GM19438 (cell line): Measurements from ENCODE around the gene SGMS1.
"Not testable (repeated sequence)": the region's sequence is repeated elsewhere in the genome, so short reads cannot be mapped to it uniquely, and the experiment has no call there.

ENCODE experiments used
- ATAC-seq: cut with Tn5 transposase; IDR thresholded peaks from one replicate; pipeline ENCODE4 v1.9.1; 2021; ENCODE audit warnings: low read depth; ENCODE audit not compliant: unreplicated experiment

Gene SGMS1

DNA sequence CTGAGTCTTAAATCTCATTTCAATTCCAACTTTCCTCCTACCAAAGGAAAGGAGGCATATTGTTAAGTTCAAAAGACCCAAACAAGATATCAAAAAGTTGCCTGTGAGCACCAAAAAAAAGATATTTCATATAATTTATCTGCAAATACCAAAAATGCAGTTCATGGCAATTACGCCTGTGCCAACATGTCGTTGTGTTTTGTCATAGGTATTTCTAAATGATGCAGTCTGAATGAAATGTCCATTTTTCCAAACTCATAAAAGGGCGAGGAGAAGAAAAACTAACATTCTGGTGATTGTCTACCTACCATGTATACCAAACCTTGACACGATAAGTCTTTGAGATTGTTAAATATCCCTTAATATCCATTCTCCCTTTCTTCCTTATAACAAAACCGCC lies 109.8 kb downstream of the SGMS1 start:
- no peak for ATAC-seq

DNA sequence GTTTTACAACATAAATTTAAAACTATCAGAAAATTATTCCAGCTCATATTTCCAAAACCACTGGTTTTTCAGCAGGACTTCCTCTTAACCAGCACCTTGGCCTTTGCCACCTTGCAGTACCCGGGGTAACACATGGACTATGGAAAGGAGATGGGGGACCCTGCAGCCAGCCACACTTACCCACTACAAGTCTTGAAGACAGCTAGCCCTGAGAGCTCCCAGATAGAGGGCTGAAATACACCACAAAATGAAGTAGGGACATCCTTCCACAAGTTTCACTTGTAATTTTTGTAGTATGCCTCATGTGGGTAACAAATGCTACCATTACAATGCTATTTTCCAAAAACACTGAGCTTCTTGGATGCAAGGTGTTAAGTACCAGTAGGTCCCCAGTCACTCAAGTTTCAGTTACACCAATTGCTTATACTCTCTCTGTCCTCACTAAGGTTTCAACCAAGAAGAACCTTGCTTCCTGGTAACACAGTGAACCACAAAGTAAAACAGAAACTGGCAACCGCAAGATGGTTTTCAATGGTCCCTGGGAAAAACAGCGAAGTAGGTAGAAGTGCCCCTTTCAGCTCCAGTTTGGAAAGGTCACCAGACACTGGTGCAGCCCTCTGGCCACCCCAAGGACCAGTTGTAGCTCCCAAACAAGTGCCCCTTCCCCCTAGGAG lies 110.9 kb downstream of the SGMS1 start:
- peak; percentile 36 for ATAC-seq

DNA sequence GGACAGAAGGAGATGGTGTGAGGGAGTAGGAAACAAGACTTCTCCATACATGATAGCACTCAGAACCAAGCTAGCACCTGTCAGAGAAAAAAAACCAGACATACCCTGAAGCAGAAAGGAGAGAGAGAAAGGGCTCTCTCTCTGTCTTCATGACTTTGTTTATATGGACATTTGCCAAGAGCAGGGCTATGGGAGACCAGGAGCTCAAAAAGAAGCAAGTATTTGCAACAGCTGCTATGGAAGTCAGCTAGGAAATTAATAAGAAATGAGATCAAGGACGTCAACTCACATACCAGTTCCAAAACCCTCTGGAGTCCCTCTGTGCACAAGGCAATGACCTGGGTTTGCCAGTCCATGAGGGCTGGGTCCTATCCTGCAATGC lies 111.6 kb downstream of the SGMS1 start:
- ATAC-seq, result no peak

DNA sequence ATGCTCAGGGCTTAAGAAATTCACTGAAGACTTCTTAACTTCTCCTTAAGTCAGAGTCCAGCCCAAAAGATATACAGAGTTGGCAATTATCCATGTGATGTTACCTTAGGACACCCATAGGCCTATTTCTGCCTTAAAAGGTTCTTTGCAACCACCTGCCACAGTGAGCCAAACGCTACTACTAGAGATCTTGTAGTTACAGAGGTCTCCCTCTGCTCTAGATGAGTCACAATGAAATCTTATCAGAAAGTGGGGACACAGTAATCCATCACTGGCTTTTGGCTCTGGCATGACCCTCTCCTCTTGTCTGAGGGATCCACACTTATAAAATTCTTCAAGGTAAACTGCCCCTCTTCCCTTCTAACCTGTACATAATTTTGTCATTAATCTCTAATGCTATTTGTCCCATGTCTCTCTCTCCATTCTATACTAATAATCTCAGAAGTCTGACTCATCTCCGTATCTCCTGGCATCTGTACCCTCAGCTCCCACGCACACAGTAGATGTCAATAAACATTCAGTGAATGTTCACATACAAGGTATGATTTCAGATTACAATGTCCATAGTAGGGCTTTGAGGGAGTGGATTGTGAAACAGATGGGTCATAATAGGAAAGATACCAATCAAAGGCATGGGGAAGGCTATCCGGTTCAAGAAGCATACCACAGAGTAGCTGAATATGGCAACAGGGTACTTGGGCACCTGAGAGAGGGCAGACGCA lies 112.1 kb downstream of the SGMS1 start:
- no peak for ATAC-seq

DNA sequence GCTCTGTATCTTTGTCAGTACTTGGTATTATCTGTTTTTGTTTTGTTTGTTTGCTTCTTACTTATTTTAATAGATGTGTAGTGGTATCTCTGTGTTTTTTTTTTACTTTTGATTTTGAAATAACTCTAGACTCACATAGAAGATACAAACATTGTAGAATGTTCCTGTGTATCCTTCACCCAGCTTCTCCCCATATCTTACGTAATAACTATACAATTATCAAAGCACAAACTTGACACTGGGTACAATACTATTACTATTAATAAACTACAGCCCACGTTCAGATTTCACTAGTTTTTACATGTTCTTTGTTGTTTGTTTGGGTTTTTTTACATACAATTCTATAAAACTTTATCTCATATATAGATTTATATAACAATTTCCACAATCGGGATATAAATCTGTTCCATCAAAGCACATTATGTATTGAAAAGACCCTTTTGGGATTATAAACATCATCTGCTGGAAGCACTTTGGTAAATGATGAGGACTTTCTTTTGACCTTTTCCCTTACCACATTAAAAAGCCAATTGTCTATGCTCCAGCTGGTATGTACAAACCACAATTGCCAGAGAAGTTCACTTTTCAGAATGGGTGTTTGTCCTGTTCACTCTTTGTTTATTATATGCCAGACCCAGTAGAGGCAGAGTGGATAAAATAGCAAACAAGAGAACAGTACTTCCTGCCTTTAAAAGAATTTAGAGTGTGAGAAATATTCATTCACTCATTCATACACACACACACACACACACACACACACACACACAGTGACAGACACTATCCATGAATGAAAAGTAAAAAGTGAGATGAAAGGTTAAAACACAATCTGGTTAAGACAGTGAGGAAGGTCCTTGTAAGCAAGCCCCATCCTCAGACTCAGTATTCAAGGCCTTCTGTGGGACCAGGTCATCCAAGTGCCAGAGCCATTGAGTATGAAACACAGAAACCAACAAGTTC lies 113.0 kb downstream of the SGMS1 start:
- ATAC-seq, result no peak

DNA sequence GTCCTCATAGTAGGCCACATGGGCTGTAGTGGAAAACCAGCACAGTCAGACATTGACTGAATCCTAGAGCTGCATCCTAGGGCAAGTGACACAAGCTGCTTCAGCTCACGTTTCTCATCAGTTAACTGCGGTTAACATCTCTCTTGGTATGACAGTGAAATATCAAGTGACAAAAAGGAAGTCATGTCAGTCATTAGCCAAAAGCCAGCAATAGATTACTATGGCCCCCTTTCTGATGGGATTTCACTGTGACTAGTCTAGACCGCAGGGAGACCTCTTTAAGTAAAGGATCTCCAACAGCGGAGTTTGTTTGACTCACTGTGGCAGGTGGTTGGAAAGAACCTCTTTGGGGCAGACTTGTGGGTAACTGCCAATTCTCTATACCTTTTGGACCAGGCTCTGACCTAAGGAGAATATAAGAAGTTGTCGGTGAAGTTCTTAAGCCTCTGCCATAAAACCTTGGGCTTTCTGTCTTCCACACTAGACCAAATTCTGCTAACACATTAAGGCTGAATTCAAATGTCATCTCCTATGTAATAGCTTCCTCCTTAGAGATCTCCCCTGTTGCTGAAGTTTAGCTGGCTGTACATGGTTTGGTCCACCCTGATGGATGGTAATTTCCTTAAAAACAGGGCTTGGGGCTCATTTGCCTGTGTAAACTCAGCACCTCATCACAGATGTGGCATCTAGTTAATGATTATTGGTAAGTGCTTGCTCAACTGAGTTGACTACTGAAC lies 115.3 kb downstream of the SGMS1 start:
- ATAC-seq, result peak; percentile 65

DNA sequence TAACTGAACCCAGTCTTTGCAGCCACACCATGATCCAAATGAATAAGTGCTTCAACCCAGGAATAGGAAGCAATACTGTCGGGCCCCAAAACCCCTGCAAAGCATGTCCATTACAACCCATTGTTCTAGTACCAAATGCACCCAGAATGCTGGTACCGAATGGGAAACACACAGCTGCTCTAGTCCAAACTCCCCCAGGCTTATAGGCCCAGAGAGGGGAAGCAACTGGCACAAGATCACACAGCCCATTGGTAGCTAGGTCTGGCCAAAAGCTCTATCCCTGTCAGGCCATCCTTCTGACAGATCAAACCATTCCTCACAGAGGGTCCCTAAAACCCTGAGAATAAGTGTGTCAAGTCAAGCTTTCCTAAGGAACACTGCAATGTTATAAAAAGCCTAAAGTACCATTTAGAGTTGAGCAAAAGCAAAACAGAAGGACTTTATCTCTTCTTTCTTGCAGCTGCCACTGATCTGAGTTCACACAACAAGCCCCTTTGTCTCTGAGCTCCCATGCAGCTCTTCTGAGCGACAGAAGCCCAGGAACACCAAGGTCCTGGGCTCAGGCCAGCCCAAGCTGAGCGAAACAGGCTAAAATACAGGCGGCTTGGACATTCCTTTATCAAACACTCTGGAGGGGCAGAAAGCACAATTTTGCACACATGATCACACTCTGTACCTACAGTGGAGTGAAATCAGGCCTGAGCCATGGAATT lies 116.7 kb downstream of the SGMS1 start:
- ATAC-seq, result no peak

DNA sequence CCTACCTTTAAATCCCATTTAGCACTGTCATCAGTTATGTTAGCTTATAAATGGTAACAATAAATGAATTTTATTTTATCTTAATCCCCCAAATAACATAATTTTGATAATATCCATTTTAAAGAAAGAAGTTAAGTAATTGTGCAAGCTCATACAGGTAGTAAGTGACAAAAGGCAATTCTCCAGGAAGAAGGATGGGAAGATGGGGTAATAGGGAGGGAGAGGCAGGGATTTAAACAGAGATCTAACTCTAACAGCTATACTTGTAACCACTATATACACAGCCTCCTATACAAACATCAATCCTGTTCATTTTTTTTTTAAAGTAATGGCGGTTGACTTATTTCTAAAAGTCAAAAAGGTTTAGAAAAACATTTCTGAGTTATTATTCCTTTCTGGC lies 119.4 kb downstream of the SGMS1 start:
- no peak for ATAC-seq

DNA sequence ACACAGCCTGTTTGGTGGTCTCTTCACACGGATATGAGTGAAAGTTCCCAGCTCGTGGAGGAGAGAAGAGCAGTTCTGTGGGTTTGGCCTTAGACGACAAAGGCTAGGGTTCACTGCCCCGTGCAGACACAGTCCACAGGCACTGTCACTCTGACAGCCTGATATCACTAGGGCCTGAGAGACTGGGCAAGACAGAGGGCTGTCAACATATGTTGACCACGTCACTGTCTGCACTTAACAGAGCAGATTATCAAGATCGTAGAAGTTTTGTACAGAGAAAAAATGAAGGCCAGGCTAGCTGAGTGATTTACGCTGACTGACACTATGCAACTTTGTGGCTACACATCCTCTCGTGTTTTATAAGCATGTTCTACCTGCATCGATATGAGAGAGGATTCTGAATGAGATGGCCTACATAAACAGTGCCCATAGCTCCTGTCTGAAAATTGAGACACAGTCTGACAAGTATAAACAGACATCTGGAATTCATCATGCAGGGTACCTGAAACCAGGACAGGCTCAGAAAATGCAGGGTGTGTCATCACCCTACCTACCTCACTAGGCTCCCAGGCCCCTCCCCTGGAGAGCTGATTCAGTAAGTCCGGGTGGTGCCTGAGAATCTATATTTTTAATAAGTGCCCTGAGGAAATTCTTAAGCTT lies 120.0 kb downstream of the SGMS1 start:
- ATAC-seq, result no peak

DNA sequence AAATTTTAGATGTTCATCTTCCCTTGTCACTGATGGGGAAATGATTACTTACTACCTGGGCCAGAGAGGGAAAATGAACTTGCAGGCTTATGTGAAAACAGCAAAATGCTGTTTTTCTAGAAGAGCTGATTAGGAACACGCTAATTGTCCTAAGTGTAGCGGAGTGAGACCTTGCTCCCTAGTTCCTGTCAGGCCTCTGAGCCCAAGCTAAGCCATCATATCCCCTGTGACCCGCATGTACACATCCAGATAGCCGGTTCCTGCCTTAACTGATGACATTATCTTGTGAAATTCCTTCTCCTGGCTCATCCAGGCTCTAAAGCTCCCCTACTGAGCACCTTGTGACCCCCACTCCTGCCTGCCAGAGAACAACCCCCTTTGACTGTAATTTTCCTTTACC lies 120.6 kb downstream of the SGMS1 start:
- ATAC-seq, result not testable (repeated sequence)

DNA sequence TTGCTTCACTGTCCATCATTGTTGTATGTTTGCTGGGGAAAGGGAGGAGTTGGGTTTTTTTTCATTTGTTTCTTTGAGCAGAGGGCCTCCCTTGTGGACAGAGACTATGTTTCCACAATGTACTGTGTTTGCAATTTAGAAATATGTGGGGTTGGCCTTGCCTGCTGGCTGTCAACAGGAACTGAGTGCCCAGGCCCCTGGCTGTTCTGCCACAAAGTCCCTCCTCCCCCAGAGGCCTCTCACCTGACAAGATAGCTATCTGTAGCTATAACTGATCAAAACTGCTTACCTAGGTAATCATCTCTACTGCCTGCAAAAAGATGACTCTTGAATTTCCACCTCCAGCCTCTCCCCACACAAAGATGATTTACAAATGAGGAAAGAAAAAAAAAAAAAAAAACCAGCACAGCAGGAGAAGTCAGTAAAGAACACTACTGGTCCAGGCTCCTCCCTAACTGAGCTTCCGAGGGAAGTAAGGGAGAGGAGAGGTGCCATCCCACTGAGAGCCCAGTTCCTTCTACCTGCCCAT lies 121.8 kb downstream of the SGMS1 start:
- peak; percentile 42 for ATAC-seq

DNA sequence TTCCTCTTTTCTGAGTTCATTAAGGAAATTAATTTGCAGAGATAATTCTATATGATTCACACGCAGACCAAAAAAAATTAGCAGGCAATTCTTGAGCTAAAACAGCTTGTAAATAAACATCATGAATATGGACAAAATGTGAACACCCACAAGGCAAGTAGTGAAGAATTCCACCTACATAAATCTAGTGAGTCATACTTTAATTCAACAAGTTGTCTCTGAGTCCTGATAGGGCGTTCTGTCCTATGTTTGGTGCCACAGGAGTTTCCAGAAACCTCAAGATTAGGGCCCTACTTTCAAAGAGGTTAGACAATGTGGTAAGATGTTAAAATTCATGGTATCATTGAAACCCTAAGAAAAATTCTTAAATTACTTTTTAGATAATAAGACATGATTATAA lies 122.3 kb downstream of the SGMS1 start:
- ATAC-seq, result no peak

DNA sequence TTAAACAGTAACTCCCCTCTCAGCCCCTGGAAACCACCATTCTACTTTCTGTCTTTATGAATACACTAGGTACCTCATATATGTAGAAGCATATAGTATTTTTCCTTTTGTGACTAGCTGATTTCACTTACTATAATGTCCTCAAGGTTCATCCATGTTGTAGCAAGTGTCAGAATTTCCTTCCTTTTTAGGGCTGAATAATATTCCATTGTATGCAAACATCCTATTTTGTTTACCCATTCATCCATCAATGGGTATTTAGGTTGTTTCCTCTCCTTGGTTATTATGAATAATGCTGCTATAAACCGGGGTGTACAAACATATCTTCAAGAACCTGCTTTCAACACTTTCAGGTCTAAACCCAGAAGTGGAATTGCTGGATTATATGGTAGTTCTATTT lies 125.3 kb downstream of the SGMS1 start:
- ATAC-seq, result no peak

DNA sequence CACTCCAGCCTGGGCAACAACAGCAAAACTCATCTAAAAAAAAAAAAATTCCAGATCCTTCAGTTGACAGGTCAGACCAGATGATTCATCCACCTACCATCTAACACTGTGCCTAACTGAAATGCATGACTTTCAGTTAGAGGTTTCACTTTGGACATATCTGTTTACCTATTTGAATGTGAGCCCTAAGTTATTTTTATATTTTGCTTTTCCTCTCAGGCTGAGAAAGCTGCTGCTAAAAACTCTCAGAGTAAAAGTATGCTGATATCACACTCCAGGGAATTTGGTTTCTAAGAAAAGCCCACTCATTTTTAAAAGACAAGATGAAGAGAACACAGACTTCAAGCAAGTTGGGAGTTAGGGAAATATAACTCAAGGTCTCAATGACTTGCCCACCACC lies 126.0 kb downstream of the SGMS1 start:
- peak; percentile 89 for ATAC-seq

DNA sequence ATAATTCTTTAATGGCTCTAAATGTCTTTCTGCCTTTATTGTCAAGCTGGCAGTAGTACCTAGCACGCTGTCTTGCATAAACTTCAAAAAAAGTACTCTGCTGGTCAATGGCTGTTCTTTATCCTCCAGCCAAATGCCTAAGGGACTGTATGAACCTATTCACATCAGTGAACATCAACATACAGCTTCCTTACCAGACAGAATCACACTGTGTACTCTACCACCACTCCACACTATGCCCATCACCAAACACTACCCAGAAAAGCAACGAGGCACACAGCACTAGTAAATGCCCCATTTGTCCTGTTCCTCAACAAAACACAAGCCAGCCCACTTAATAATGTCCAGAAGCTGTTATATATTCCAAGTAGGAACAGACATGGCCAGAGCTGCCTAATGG lies 127.5 kb downstream of the SGMS1 start:
- no peak for ATAC-seq

DNA sequence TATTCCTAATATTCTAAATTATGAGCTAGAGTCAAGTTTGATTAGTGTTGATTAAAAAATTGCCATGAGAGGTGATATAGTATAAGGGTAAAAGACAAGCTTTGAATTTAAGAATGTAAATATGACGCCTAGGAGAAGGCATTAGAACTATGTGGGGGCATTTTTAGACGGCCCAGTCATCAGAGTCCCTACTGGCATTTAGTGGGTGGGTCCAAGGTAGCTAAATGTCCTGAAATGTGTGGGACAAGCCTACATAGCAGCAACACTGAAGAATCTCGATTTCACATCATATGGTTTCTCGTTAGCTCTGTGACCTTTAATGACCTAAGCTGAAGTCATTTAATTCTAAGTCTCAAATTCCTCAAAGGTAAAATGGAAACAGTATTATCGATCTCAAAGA lies 133.5 kb downstream of the SGMS1 start:
- no peak for ATAC-seq

DNA sequence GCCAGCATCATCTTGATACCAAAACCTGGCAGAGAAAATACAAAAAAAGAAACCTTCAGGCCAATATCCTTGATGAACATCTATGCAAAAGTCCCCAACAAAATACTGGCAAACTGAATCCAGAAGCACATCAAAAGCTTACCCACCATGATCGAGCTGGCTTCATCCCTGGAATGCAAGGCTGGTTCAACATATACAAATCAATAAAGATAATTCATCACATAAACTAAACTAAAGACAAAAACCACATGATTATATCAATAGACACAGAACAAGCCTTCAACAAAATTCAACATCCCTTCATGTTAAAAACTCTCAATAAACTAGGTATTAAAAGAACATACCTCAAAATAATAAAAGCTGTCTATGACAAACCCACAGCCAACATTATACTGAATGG lies 139.2 kb downstream of the SGMS1 start:
- ATAC-seq, result not testable (repeated sequence)

DNA sequence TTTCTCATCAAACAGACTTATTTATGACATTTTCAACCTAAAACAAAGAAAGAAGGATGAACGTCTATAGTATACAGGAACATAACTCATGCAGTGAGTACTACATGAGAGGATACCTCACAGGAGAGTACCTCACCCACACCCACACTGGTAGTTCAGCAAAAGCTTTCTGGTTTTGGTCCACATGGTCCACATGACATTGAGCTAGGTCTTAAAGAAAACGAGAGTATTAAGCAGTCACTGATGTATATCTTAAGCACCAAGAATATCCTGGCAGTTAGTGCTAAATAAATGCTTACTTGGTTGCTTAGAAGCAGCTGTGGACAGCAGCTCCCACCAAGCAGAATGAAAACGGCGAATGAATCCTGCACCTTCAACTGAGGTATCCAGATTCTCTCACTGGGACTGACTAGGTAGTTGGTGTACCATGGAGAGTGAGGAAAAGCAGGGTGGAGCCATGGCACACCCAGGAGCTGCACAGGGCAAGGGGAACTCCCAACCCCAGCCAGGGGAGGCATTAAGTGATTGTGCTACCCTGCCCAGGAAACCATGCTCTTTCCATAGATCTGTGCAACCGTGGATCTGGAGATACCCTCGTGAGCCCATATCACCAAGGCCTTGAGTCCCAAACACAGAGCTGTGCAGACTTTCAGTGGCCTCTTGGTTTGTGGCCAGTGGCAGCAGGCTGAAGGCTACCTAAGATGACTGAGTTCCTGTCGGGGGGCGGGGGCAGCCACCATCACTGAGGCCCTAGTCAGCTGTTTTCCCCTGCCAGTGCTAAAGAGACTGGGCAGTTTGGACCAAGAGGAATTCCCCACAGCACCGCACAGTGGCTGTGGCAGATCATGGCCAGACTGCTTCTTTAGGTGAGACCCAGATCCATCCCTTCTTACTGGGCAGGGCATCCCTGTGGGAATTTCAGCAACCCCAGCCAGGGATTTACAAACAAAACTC lies 143.4 kb downstream of the SGMS1 start:
- peak; percentile 67 for ATAC-seq
